HepG2 (cell line): ENCODE data around the gene CCND2. TPM values are rescaled to one million over a fixed set of nuclear protein-coding genes. Genes with fewer than 3 reads are reported as not detected.
A peak's percentile ranks its signal among the peaks of the same experiment; 100 is the strongest.

Source experiments
- AGO2 ChIP-seq: fragments of 200-400 bp; formaldehyde crosslinking; optimal IDR thresholded peaks from 2 replicates; pipeline ENCODE3; 2017; ENCODE audit warnings: mild to moderate bottlenecking, low read depth, low read length, moderate library complexity
- BORCS8-MEF2B ChIP-seq: sonication (generic); formaldehyde crosslinking; IDR thresholded peaks from 2 replicates; pipeline ENCODE4 v1.8.0; 2022; ENCODE audit warnings: mild to moderate bottlenecking, missing genetic modification reagents
- CENPT ChIP-seq: sonication (generic); formaldehyde crosslinking; IDR thresholded peaks from 2 replicates; pipeline ENCODE4 v1.8.0; 2022; ENCODE audit warnings: low read depth, mild to moderate bottlenecking, moderate library complexity, missing genetic modification reagents
- ELF1 ChIP-seq: sonication (generic); formaldehyde crosslinking; IDR thresholded peaks from 2 replicates; pipeline ENCODE4 v1.4.0; 2020; ENCODE audit warnings: missing genetic modification reagents
- ELF3 ChIP-seq: IDR thresholded peaks from 2 replicates; pipeline ENCODE4 v1.6.1; 2016; ENCODE audit warnings: missing genetic modification reagents, missing compliant biosample characterization
- GATAD2A ChIP-seq: IDR thresholded peaks from 2 replicates; pipeline ENCODE4 v1.6.1; 2016
- HNRNPLL ChIP-seq: fragments of 200-400 bp; formaldehyde crosslinking; IDR thresholded peaks from 2 replicates; pipeline ENCODE4 v1.6.1; 2017; ENCODE audit warnings: mild to moderate bottlenecking, low read depth, low read length; ENCODE audit not compliant: poor library complexity, severe bottlenecking
- KDM6A ChIP-seq: IDR thresholded peaks from 2 replicates; pipeline ENCODE4 v1.6.1; 2016; ENCODE audit warnings: low read depth
- KMT2A ChIP-seq: sonication (generic); formaldehyde crosslinking; IDR thresholded peaks from 2 replicates; pipeline ENCODE4 v1.4.0; 2020; ENCODE audit warnings: missing genetic modification reagents
- MYC ChIP-seq: sonication (generic); formaldehyde crosslinking; IDR thresholded peaks from 2 replicates; pipeline ENCODE4 v1.9.0; 2021; ENCODE audit warnings: missing genetic modification reagents, borderline replicate concordance
- NCOR1 ChIP-seq: fragments of 200-600 bp; sonication (generic); IDR thresholded peaks from 2 replicates; pipeline ENCODE4 v1.7.0; 2017; ENCODE audit warnings: antibody characterized with exemption, low read length, borderline replicate concordance
- NR3C1 ChIP-seq: sonication (generic); formaldehyde crosslinking; IDR thresholded peaks from 2 replicates; pipeline ENCODE4 v1.4.0; 2020; ENCODE audit warnings: missing genetic modification reagents
- POLR2AphosphoS5 ChIP-seq: IDR thresholded peaks from 2 replicates; pipeline ENCODE4 v1.6.1; 2012; ENCODE audit warnings: low read depth, low read length
- REPIN1 ChIP-seq: sonication (generic); formaldehyde crosslinking; IDR thresholded peaks from 2 replicates; pipeline ENCODE4 v1.8.0; 2022; ENCODE audit warnings: missing genetic modification reagents, low read depth, mild to moderate bottlenecking, borderline replicate concordance
- SAFB2 ChIP-seq: sonication (generic); formaldehyde crosslinking; IDR thresholded peaks from 2 replicates; pipeline ENCODE4 v1.5.1; 2020; ENCODE audit warnings: missing genetic modification reagents, low read depth, mild to moderate bottlenecking, borderline replicate concordance
- SMAD9 ChIP-seq: sonication (generic); formaldehyde crosslinking; IDR thresholded peaks from 2 replicates; pipeline ENCODE4 v1.5.1; 2020; ENCODE audit warnings: mild to moderate bottlenecking, missing genetic modification reagents
- SRY ChIP-seq: sonication (generic); formaldehyde crosslinking; IDR thresholded peaks from 2 replicates; pipeline ENCODE4 v1.8.0; 2022; ENCODE audit warnings: mild to moderate bottlenecking, missing genetic modification reagents
- ZBTB42 ChIP-seq: sonication (generic); formaldehyde crosslinking; IDR thresholded peaks from 2 replicates; pipeline ENCODE4 v1.5.0; 2020; ENCODE audit warnings: mild to moderate bottlenecking, missing genetic modification reagents
- ZFY ChIP-seq: sonication (generic); formaldehyde crosslinking; IDR thresholded peaks from 2 replicates; pipeline ENCODE4 v1.4.0; 2020; ENCODE audit warnings: missing genetic modification reagents
- ZNF10 ChIP-seq: sonication (generic); formaldehyde crosslinking; IDR thresholded peaks from 2 replicates; pipeline ENCODE4 v1.4.0; 2020; ENCODE audit warnings: mild to moderate bottlenecking, low read depth, missing genetic modification reagents, borderline replicate concordance
- ZNF232 ChIP-seq: sonication (generic); formaldehyde crosslinking; IDR thresholded peaks from 2 replicates; pipeline ENCODE4 v1.4.0; 2020; ENCODE audit warnings: missing genetic modification reagents, borderline replicate concordance
- ZNF3 ChIP-seq: IDR thresholded peaks from 2 replicates; pipeline ENCODE4 v1.7.0; 2017; ENCODE audit warnings: inconsistent platforms
- ZNF549 ChIP-seq: sonication (generic); formaldehyde crosslinking; IDR thresholded peaks from 2 replicates; pipeline ENCODE4 v1.5.0; 2020; ENCODE audit warnings: missing genetic modification reagents
- ZNF614 ChIP-seq: IDR thresholded peaks from 2 replicates; pipeline ENCODE4 v1.6.1; 2018; ENCODE audit warnings: missing biosample characterization, missing genetic modification reagents, inconsistent platforms, borderline replicate concordance
- ZNF652 ChIP-seq: IDR thresholded peaks from 2 replicates; pipeline ENCODE4 v1.6.1; 2016; ENCODE audit warnings: low read depth, borderline replicate concordance
- ZNF747 ChIP-seq: sonication (generic); formaldehyde crosslinking; IDR thresholded peaks from 2 replicates; pipeline ENCODE4 v1.8.1; 2023; ENCODE audit warnings: missing genetic modification reagents, mild to moderate bottlenecking, borderline replicate concordance
- ZNF777 ChIP-seq: sonication (generic); formaldehyde crosslinking; IDR thresholded peaks from 2 replicates; pipeline ENCODE4 v1.4.0; 2020; ENCODE audit warnings: missing genetic modification reagents
- polyA plus RNA-seq, 8 experiments: library from polyadenylated mRNA; depleted of rRNA in 3 of 8; stranded (reverse) in 7 of 8; unstranded in 1 of 8; fragments of >200 nt; fragmentation: Illumina TruSeq in 4 of 8; extraction: Trizol in 4 of 8; gene quantifications; 2 replicates each; pipeline versions ENCODE4 v1.2.1 to v1.2.3, GENCODE V29; 2011 to 2016; ENCODE audit warnings: low read depth in 4 of 8, missing spikeins in 1 of 8, mixed read lengths in 1 of 8; ENCODE audit not compliant: insufficient read depth in 1 of 8
- total RNA-seq, 5 experiments: library from RNA; depleted of rRNA; stranded (reverse); fragments of >200 nt; fragmentation: Illumina TruSeq; extraction: Trizol; gene quantifications; 2 replicates each; pipeline ENCODE4 v1.2.3, GENCODE V29; 2016; ENCODE audit warnings: low read depth in 1 of 5
- TF ChIP-seq, protein P1 (sequence below): sonication (generic); formaldehyde crosslinking; IDR thresholded peaks from 2 replicates; pipeline ENCODE4 v1.8.1; 2023; ENCODE audit warnings: mild to moderate bottlenecking, moderate library complexity, missing genetic modification reagents
- TF ChIP-seq, protein P2 (sequence below): IDR thresholded peaks from 2 replicates; pipeline ENCODE4 v1.6.1; 2012; ENCODE audit warnings: inconsistent platforms
- TF ChIP-seq, protein P3 (sequence below): sonication (generic); formaldehyde crosslinking; IDR thresholded peaks from 2 replicates; pipeline ENCODE4 v1.5.0; 2020; ENCODE audit warnings: missing genetic modification reagents, mild to moderate bottlenecking, borderline replicate concordance

CCND2 gene
- total and polyA plus RNA-seq, 2 of the 13 experiments (the other 11 are each of a cell fraction or from before 2014, with no cell fraction given): 0.61 to 1.4 TPM

DNA sequence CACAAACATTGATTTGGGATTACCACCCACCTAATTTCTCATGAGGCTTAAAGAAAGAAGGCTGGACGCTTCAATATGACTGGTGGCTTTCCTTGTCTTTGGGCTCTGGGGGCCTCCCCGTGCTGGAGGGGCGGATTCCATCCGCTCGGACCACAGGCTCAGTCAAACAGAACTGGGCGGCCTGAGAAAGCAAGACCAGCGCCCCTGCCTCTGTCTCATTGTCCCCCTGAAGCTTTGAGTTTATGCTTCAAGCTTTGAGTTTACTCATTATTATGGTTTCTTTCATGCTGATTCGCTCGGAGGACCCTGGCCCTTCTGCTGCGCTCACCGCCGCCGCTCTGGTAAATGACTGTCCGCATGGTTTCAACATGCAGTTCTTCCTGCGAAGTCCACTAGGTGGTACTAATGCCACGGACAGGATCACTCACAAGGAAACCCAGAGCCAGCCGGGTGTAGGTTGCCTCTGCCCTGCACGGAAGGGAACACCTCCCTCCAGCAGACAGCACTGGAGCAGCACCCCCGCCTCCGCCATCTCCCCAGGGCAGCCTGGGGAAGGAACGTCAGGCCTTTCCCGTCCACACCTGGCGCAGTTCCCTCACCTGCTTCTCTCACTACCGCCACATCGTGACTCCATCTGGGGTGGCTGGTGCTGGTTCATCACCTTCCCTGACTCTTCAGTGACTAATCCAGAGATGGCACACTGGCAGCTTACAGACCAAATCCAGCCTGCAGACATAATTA lies 34.2 kb downstream of the CCND2 start (continued):
- peak; percentile 76; the same call in 1 of the 2 replicates for TF ChIP-seq KMT2A (CRISPR knock-in tag)
- TF ChIP-seq, protein P1, sequence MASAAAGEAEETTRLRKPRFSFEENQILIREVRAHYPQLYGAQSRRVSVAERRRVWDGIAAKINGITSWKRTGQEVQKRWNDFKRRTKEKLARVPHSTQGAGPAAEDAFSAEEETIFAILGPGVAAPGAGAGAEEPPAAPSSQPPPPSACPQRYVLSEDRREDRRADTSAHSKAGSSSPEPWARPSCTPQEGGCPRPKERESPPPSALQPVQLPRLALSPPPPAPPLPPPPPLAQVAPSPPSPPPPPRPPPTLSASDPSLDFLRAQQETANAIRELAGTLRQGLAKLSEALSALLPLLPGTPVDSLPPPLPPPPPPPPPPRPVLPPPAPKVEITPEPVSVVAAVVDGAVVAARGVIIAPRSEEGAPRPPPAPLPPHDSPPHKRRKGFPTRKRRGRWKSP (CRISPR knock-in tag): peak; percentile 45; the same call in 1 of the 2 replicates
- TF ChIP-seq ZNF747 (CRISPR knock-in tag): no peak
- 0 out of 2 replicates have a peak, but pooled peaks have one; percentile 38 for TF ChIP-seq BORCS8-MEF2B (CRISPR knock-in tag)
- TF ChIP-seq POLR2AphosphoS5: no peak
- TF ChIP-seq NCOR1: no peak
- TF ChIP-seq, protein P2, sequence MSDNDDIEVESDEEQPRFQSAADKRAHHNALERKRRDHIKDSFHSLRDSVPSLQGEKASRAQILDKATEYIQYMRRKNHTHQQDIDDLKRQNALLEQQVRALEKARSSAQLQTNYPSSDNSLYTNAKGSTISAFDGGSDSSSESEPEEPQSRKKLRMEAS: peak; percentile 56; the same call in 1 of the 2 replicates
- TF ChIP-seq GATAD2A (CRISPR knock-in tag): peak; percentile 33; the same call in 1 of the 2 replicates
- no peak for TF ChIP-seq CENPT (CRISPR knock-in tag)
- TF ChIP-seq AGO2: no peak
- TF ChIP-seq ZNF549 (CRISPR knock-in tag): peak; percentile 35; the same call in 1 of the 2 replicates
- no peak for TF ChIP-seq ZNF614 (CRISPR knock-in tag)
- TF ChIP-seq MYC (CRISPR knock-in tag): peak; percentile 77
- TF ChIP-seq ZBTB42 (CRISPR knock-in tag): no peak
- TF ChIP-seq ZNF10 (CRISPR knock-in tag): no peak
- TF ChIP-seq ZFY (CRISPR knock-in tag): peak; percentile 36; the same call in 1 of the 2 replicates
- no peak for TF ChIP-seq KDM6A (CRISPR knock-in tag)
- TF ChIP-seq ZNF777 (CRISPR knock-in tag): 0 out of 2 replicates have a peak, but pooled peaks have one; percentile 29
- peak; percentile 60; the same call in 1 of the 2 replicates for TF ChIP-seq REPIN1 (CRISPR knock-in tag)
- TF ChIP-seq ZNF652 (CRISPR knock-in tag): no peak
- TF ChIP-seq ZNF3 (CRISPR knock-in tag): no peak
- 0 out of 2 replicates have a peak, but pooled peaks have one; percentile 13 for TF ChIP-seq ELF1 (CRISPR knock-in tag)
- TF ChIP-seq ZNF232 (CRISPR knock-in tag): peak; percentile 41; the same call in 1 of the 2 replicates
- TF ChIP-seq HNRNPLL: peak; percentile 70
- TF ChIP-seq NR3C1: no peak
- TF ChIP-seq, protein P3, sequence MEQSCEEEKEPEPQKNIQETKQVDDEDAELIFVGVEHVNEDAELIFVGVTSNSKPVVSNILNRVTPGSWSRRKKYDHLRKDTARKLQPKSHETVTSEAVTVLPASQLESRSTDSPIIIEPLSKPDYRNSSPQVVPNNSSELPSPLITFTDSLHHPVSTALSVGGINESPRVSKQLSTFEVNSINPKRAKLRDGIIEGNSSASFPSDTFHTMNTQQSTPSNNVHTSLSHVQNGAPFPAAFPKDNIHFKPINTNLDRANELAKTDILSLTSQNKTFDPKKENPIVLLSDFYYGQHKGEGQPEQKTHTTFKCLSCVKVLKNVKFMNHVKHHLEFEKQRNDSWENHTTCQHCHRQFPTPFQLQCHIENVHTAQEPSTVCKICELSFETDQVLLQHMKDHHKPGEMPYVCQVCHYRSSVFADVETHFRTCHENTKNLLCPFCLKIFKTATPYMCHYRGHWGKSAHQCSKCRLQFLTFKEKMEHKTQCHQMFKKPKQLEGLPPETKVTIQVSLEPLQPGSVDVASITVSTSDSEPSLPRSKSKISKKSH (CRISPR knock-in tag): peak; percentile 27; the same call in 1 of the 2 replicates
- TF ChIP-seq SAFB2 (CRISPR knock-in tag): no peak
- peak; percentile 33; the same call in 1 of the 2 replicates for TF ChIP-seq ELF3 (CRISPR knock-in tag)
- TF ChIP-seq SRY (CRISPR knock-in tag): no peak
- TF ChIP-seq SMAD9 (CRISPR knock-in tag): no peak
